Measurements from ENCODE around the gene SCT.

Gene SCT

DNA sequence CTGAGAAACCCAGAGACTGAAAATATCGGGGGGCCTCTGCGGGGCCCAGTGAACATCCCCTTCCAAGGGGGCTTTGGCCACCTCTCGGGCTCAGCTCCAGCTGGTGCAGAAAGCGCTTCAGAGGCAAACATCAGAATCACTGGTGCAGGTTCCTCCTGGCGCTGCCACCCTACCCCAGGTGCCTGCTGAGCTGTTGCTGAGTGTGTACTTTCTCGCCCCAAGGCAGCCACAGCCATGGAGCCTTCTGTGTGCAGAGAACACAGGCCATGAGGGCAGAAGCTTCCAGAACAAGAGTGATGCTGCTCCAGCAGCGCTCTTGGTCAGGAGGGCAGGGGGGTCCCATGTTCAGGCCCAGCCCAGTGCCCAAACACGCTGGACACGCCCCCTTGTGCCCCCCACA lies 16.4 kb upstream of the SCT start:
- DNase-seq, result no peak

DNA sequence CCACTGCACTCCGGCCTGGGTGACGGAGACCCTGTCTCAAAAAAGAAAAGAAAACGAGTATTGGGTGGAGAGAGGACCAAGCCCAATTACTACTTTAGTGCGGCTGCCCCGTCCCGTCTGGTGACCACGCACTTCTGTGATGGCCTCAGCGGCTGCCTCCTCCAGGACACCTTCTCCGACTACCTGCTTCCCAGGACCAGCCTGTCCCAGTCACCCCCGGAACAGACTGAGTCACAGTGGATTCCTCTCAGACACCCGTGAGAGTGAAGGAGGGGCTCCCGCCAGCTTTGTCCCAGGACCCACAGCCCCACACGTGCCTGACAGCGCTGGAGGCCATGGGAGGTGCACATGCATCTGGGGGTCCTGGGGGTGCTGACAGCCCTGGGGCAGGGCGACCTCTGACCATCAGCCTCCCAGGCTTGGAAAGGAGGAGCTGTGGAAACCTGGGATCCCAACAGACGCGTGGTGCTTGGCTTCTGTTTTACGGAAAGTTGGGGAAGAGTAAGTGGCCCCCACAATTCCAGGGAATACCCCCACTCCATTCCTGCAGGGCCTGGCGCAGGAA lies 14.9 kb upstream of the SCT start:
- no peak for DNase-seq

DNA sequence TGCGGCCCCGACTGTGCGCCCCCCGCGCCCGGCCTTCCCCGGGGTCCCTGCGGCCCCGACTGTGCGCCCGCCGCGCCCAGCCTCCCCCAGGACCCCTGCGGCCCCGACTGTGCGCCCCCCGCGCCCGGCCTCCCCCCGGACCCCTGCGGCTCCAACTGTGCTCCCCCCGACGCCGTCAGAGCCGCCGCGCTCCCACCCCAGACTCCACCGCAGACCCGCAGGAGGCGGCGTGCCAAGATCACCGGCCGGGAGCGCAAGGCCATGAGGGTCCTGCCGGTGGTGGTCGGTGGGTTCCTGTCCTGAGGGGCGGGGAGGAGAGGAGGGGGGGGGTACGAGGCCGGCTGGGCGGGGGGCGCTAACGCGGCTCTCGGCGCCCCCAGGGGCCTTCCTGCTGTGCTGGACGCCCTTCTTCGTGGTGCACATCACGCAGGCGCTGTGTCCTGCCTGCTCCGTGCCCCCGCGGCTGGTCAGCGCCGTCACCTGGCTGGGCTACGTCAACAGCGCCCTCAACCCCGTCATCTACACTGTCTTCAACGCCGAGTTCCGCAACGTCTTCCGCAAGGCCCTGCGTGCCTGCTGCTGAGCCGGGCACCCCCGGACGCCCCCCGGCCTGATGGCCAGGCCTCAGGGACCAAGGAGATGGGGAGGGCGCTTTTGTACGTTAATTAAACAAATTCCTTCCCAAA lies 13.2 kb upstream of the SCT start:
- DNase-seq, result no peak

DNA sequence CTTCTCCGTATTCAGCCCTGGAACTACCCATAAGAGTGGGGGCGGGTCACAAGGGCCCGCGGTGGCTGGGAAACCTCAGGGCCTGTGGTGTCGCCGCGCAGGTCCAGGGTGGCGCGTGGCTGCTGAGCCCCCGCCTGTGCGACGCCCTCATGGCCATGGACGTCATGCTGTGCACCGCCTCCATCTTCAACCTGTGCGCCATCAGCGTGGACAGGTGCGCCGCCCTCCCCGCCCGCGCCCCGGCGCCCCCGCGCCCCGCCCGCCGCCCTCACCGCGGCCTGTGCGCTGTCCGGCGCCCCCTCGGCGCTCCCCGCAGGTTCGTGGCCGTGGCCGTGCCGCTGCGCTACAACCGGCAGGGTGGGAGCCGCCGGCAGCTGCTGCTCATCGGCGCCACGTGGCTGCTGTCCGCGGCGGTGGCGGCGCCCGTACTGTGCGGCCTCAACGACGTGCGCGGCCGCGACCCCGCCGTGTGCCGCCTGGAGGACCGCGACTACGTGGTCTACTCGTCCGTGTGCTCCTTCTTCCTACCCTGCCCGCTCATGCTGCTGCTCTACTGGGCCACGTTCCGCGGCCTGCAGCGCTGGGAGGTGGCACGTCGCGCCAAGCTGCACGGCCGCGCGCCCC lies 12.5 kb upstream of the SCT start:
- DNase-seq, result no peak

DNA sequence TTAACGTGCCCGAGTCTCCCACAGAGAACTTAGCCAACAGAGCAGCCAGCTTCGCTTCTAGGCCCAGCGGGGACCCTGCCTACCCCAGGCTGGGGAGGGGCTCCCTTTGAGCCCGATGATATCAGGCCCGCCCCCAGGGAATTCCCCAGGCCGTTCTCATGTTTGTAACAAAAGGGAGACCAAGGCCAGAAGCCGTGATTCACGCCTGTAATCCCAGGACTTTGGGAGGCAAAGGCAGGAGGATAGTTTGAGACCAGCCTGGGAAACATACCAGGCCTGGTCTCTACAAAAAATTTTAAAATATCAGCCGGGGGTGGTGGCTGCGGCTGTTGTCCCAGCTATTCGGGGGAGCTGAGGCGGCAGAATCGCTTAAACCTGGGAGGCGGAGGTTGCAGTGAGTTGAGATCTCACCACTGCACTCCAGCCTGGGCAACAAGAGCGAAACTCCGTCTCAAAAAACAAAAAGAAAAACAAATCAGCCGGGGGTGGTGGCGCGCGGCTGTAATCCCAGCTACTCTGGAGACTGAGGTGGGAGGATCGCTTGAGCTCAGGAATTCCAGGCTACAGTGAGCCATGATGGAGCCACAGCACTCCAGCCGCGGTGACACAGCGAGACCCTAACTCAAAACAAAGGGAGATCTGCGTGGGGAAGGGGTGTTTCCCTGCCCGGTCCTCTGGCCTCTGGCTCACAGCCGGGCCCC lies 11.8 kb upstream of the SCT start:
- no peak for DNase-seq

- DNase-seq, result no peak
Measured at GRCh38 chr11:637593-638521, 10.9 kb upstream of the SCT start.

DNA sequence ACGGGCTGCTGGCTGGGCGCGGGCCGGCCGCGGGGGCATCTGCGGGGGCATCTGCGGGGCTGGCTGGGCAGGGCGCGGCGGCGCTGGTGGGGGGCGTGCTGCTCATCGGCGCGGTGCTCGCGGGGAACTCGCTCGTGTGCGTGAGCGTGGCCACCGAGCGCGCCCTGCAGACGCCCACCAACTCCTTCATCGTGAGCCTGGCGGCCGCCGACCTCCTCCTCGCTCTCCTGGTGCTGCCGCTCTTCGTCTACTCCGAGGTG lies 10.3 kb upstream of the SCT start:
- no peak for DNase-seq

DNA sequence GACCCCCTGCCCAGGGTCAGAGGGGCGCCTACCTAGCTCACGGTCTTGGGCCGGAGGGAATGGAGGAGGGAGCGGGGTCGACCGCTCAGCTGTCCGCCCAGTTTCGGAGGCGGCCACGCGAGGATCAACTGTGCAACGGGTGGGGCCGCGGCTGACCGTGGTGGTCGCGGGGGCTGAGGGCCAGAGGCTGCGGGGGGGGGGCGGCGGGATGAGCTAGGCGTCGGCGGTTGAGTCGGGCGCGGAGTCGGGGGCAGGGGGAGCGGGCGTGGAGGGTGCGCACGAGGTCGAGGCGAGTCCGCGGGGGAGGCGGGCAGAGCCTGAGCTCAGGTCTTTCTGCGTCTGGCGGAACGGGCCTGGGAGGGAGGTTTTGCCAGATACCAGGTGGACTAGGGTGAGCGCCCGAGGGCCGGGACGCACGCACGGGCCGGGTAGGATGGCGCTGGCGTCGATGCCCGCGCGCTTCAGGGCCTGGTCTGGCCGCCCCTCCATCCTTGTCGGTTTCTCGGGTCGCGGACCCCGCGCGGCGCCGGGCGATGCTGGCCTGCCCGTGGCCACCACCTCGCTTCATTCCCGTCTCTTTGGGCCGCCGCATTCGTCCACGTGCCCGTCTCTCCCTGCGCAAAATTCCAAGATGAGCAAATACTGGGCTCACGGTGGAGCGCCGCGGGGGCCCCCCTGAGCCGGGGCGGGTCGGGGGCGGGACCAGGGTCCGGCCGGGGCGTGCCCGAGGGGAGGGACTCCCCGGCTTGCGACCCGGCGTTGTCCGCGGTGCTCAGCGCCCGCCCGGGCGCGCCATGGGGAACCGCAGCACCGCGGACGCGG lies 9.7 kb upstream of the SCT start, which contains the start of gene DRD4:
Gene DRD4 (plus strand): TSS at position 759 of the 822 bp plus-strand sequence. CDS start 36 bp downstream, at position 795.
- no peak for DNase-seq

- no peak for DNase-seq
Measured at GRCh38 chr11:635945-636510, 9.0 kb upstream of the SCT start.

DNA sequence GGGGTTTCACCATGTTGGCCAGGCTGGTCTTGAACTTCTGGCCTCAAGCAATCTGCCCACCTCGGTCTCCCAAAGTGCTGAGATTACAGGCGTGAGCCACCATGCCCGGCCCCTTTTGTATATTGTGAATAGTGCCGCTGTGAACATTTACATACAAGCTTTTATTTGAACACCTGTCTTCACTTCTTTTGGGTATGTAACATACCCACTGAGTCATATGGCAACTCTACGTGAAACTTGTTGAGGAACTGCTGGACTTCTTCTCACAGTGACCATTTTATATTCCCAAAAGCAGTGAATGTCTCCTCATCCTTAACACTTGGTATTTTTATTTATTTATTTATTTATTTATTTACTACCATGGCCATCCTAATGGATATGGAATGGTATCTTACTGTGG lies 3.9 kb upstream of the SCT start:
- no peak for DNase-seq

- DNase-seq, result no peak
Measured at GRCh38 chr11:629237-629583, 2.2 kb upstream of the SCT start.

DNA sequence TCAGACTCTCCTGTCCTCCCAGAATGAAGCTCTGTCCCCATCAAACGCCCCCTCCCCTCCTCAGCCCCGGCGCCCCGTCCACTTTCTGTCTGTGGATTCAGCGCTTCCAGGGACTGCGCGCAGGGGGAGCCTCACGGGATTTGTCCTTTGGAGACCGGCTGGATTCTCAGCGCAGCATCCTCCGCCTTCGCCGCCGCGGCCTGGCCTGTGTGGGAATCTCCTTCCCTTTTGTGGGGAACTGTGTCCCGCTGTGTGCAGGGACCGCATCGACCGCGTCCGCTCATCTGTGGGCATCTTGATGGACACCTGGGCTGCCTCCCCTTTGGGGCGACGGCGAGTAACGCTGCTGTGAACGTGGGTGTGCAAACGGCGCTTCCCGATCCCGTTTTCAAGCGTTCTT lies 1.1 kb upstream of the SCT start:
- DNase-seq, result no peak

DNA sequence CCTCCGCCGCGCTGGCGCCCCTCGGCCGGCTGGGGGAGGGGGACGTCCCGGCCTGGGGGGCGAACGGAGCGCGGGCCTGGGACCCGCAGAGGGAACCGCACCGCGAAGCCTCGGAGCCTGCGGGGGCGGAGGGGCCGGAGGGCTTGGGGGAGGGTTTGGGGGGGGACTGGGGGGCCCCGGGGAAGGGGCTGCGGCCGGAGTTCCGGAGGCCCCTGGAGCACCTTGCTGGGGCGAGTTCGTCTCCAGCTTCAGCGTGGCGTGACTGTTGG lies 261 bp upstream of the SCT start:
- no peak for DNase-seq

DNA sequence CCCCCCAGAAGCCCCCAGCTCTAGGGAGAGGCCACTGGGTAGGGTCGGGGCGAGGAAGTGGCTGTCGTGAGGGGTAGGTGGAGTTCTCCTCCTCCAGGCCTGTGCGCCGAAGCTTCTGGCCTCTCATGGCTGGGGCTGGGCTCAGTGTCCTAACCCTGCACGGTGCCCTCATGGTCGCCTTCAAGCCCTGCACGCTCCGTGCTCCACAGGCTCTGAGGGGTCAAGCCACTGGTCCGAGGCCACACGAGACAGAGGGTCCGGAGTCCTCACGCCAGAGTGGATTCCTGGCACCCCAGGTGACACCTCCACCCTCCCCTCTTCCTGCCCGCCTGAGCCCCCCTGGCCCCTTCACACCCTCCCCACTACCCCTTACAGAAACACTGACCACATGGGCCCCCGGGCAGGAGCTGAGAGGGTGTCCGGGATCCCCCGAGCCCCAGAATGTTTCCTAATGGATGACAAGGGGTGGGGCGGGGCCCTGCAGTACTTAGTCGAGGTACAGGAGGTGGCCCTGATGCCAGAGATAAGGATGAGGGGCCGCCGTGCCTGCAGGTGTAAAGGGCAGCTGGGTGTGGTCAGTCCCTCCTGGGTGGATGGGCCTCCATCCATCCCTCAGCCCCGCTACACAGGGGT lies 1.2 kb downstream of the SCT start:
- DNase-seq, result no peak

DNA sequence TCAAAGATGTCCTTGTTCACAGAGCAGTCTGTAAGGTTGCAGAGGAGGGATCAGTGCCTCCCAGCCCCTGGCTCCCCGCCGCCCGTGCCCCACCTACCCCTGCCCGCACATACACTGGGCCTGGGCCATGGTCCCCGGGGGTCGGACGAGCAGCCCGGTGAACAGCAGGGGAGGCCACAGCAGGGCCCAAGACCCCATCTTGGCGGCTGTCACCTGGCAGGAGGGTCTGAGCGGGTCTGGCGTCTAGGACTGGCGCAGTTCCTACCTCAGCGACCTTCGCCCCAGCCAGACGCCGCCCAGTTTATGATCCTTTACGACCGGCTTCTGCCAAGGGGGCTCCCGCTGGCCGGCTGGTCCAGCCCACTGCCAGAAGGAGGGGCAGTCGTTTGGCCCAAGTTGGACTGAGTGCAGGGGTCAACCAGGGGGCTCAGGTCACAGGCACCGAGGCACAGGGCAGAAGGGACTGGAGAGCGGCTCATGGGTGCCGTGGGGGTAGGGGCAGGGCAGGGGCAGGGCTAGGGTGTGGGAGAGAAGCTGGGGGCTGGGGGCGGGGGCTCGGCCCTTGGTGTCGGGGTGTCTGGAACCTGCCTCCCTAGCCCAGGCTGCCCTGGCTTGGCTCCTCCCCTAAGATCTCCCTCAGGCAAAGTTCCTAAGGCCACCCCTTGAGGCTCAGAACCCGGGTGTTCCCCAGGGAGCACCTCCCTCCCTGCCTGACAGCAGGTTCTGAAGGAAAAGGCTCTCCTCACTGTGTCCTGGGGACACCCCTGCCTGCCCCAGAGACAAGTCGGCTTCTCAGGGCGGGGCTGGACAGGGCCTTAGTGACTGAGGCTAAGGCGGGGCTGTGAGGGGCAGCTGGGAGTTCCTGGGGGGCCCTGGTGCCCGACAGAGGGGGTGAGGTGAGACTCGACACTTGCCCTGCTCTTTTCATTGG lies 2.0 kb downstream of the SCT start, which contains the start of gene CDHR5:
Gene CDHR5 (minus strand): TSS at position 251 of the 931 bp plus-strand sequence. CDS start 53 bp downstream, at position 198.
- DNase-seq, result no peak

GRCh38 chr11:623999-624704 lies 2.8 kb downstream of the SCT start:
- DNase-seq, result no peak

DNA sequence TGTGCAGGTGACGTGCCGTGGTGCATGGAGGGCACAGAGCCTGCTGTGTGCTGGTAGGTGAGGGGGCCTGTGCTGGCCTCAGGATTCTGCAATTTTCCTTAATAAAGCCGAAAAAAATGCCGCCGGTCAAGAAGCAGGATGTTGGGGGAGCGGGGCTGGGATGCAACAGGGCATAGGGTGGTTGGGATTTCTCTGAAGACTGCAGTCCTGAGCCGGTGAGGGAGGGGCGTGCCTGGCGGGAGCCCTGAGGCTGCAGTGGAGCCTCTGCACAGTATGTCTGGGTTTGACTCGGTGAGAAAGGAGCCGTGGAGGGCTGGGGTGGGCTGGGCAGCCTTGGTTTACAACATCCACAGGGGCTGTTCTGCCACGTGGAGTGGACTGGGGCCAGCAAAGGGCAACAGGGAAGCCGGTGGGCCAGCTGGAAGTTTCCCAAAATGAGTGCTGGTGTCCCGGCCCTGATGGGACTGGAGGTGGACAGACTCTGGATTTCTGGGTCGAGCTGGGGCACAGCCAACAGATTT lies 3.6 kb downstream of the SCT start:
- DNase-seq, result no peak

DNA sequence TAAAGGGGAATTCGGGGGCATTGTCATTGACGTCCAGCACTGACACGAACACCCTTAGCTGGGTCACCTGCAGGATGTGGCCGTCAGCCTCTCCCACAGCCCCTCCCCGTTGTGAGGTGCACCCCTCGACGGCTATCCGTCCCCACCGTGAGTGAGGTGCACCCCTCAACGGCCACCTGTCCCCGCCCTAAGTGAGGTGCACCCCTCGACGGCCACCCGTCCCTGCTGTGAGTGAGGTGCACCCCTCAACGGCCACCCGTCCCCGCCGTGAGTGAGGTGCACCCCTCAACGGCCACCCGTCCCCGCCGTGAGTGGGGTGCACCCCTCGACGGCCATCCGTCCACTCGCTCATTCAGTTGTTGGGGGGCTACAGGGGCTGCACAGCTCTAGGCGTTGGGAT lies 5.1 kb downstream of the SCT start:
- no peak for DNase-seq
